Measurements from ENCODE around the gene PSMG4. TPM values are rescaled to one million over a fixed set of nuclear protein-coding genes. Genes with fewer than 3 reads are reported as not detected.

PSMG4 gene
- total and polyA plus RNA-seq, 2 donors (not counting 3 experiments of a cell fraction or from before 2014, with no cell fraction given): 31.4 to 46.0 TPM

GRCh38 chr6:3281631-3282475 lies 23.1 kb downstream of the PSMG4 start:
- peak overlapping the region; percentile 13 for H2AFZ ChIP-seq (ENCODE audit: low read depth, low read length)
- H3K27ac ChIP-seq (ENCODE audit: insufficient read depth, low read depth, low read length): peak overlapping the region; percentile 97
- peak; percentile 99 for FAIRE-seq
- peaks cover 27% of the 10 kb centered on the region for H3K4me1 ChIP-seq (ENCODE audit: control insufficient read depth, extremely low read depth, insufficient read depth, low read length)
- H4K20me1 ChIP-seq (replicated peaks; ENCODE audit: control insufficient read depth, extremely low read depth, insufficient read depth, low read length): no peaks in the 10 kb centered on the region
- peak overlapping the region; percentile 78 for H3K9ac ChIP-seq (replicated peaks; ENCODE audit: extremely low read depth, insufficient read depth, low read length)
- peak overlapping the region; percentile 60 for H3K4me2 ChIP-seq (ENCODE audit: insufficient read depth, low read length)
- H3K36me3 ChIP-seq (ENCODE audit: control insufficient read depth in 2 of 2, extremely low read depth in 1 of 2, insufficient read depth in 2 of 2, low read length in 2 of 2): peaks cover 0 to 7% of the 10 kb centered on the region in 2 experiments
- no peak overlapping the region for H3K4me3 ChIP-seq (replicated peaks in 1 of 3; ENCODE audit: insufficient read depth in 1 of 3, low read depth in 1 of 3, low read length in 3 of 3)
- no peaks in the 10 kb centered on the region for H3K27me3 ChIP-seq (ENCODE audit: control insufficient read depth in 2 of 2, insufficient read depth in 2 of 2, low read length in 2 of 2)
- H3K9me1 ChIP-seq (replicated peaks; ENCODE audit: control insufficient read depth, extremely low read depth, insufficient read depth, low read length): no peaks in the 10 kb centered on the region
- BruUV-seq (replicated peaks): no TSS peak
- H3K9me3 ChIP-seq (replicated peaks; ENCODE audit: control insufficient read depth, insufficient read depth, low read length): no peaks in the 10 kb centered on the region
- dilution Hi-C loops (cut with MboI; ENCODE audit: extremely low pct_ligation_motif_present, low sequenced_read_pairs) (loop anchor here (25.0 kb wide), 1 partner anchor 705 kb away; no protein-coding TSS in a partner anchor), intact Hi-C loops (cut with micrococcal nuclease) (loop anchor here (1.0 to 5.0 kb wide), 4 partner anchors 42 to 630 kb away; no protein-coding TSS in a partner anchor)
- no peaks in the 10 kb centered on the region for H3K79me2 ChIP-seq (ENCODE audit: control insufficient read depth, insufficient read depth, low read length)
- ChIA-PET CTCF (interaction anchor here (0.6 to 4.0 kb wide), 29 partner anchors 9 to 728 kb away, joined by 3 to 133 read pairs (median 5); partner anchors contain the start of genes FAM50B and SLC22A23), POLR2A (interaction anchor here (0.6 to 1.9 kb wide), 4 partner anchors 43 to 630 kb away, joined by 3 to 10 read pairs (median 5); no protein-coding TSS in a partner anchor)
- DNase-seq (ENCODE audit: low read depth, low spot score): peak; percentile 94
- TF ChIP-seq GATA2 (IDR thresholded peaks at IDR 0.05; ENCODE audit: insufficient read depth, insufficient read length, low read depth, low read length) (peak; percentile 61), FOS (IDR thresholded peaks at IDR 0.05; ENCODE audit: borderline replicate concordance, insufficient read depth, low read length) (peak; percentile 52), JUN (IDR thresholded peaks at IDR 0.05; ENCODE audit: borderline replicate concordance, insufficient read depth, insufficient read length, low read depth) (peak; percentile 86), CTCF (IDR thresholded peaks at IDR 0.05; ENCODE audit: extremely low read depth in 1 of 2, insufficient read depth in 1 of 2, low read depth in 1 of 2, low read length in 2 of 2) (no peak)
